ENCODE data around the gene MOB2. TPM values are rescaled to one million over a fixed set of nuclear protein-coding genes. Genes with fewer than 3 reads are reported as not detected.
"Not testable (repeated sequence)": the region's sequence is repeated elsewhere in the genome, so short reads cannot be mapped to it uniquely, and the experiment has no call there.

The MOB2 gene
- polyA plus RNA-seq, 4 donors: 30.3 to 34.8 (median 33.6) TPM

DNA sequence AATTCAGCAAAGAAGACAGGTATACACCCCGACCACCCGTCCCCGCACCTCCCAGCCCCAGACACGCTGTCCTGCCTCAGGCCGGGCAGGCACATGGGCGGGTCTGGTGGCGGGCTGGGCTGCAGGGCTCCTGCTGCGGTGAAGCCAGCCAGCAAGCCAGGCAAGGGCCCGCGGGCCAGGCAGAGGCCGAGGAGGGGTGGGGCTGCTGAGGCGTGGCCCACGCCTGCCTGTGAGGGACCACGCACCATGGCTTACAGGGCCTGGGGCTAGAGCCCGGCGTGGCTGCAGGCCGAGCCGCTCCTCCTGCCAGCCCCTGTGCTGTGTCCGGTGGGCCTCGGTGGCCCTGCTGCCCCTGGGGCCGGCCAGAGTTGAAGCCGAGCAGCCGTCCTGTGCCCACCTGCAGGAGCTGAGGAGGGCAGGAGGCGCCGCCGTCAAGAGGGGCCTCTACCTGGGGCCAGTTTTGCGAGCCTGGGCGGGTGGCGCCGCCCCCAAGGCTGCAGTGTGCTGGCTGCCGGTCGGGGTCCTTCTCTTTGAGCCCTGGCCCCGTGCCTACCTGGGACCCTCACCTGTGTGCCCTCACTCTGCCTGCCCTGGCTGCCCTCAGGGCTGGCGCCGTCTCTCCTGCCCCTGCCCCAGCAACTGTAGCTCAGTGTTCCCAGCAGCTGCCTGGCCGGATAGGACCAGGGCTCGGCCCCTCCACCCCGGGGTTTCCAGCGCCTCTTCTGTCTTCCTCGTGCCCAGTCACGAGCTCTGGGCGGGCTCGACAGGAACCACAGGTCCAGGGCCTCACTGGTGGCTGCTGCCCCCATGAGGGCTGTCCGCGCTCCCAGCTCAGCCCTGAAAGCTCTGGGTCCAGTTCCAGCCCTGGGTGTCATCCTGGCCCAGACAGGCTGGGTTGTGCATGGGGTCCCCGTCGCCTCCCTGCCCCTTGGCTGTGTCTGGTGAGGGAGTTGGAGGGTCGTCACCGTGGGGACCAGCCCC, 38.4 kb downstream of the MOB2 start:
- DNase-seq (ENCODE audit: low read depth in 4 of 4, low spot score in 2 of 4): no peak

DNA sequence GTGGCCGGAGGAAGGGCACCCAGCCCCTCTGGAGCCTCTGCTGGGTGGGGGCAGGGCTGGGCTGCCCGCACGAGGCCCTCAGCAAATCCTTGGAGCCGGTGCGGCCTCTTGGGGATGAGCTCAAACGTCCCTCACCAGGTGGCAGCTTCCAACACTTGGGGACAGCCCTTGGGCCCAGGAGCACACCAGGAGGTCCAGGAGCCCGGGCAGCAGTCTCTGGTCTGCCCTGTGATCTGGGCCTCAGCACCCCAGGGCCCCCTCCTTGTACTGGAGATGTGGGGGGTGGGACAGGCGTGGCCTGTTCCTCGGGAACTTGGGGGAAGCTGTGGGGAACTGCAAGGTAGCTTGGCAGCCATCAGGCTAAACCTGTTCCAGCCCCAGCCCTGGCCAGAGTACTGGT, 40.0 kb downstream of the MOB2 start:
- DNase-seq (ENCODE audit: low read depth in 4 of 4, low spot score in 2 of 4): no peak

DNA sequence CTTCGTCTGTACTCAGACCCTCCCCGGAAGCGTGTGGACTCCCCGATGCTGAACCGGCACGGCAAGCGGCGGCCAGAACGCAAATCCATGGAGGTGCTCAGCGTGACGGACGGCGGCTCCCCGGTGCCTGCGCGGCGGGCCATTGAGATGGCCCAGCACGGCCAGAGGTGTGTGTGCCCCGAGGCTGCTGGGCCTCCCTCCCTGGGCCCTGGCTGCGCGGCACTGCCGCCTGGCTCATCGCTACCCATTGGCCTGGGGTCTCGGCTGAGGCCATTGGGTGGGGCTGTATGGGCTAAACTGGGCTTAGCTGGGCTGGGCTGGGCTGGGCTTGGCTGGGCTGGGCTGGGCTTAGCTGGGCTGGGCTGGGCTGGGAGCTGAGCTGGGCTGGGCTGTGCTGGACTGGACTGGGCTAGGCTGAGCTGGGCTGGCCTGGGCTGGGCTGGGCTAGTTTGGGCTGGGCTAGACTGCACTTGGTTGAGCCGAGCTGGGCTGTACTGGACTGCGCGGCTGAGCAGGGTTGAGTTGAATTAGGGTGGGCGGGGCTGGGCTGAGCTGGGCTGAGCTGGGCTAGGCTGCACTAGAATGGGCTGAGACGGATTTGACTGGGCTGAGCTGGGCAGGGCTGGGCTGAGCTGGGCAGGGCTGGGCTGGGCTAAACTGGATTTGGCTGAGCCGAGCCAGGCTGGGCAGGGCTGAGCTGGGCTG, 40.7 kb downstream of the MOB2 start:
- no peak for DNase-seq (ENCODE audit: low read depth in 4 of 4, low spot score in 2 of 4)

DNA sequence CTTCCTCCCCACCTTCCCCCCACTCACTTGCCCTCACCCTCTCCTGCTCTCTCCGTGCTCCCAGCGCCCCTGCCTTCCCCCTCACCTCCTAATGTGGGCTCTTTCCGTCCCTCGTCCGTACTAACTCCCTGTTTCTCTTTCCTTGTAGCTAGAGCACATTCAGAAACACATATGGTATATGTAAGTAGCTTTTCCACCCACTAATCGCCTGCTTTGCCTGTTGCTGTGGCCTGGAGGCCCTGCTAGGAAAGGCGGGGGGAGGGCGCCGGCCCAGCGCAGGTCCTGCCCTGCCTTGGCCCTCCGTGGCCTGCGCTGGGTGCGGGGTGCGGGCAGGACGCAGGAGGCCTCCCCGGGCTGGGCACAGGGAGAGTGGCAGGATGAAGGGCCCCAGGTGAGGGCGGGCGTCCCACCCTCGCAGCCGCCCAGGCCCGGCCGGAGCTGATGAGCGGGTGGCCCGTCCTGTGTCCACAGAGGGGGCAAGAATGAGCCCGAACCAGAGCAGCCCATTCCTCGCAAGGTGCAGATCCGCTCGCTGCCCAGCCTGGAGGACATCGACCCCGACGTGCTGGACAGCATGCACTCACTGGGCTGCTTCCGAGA, 41.7 kb downstream of the MOB2 start:
- no peak for DNase-seq (ENCODE audit: low read depth in 4 of 4, low spot score in 2 of 4)

DNA sequence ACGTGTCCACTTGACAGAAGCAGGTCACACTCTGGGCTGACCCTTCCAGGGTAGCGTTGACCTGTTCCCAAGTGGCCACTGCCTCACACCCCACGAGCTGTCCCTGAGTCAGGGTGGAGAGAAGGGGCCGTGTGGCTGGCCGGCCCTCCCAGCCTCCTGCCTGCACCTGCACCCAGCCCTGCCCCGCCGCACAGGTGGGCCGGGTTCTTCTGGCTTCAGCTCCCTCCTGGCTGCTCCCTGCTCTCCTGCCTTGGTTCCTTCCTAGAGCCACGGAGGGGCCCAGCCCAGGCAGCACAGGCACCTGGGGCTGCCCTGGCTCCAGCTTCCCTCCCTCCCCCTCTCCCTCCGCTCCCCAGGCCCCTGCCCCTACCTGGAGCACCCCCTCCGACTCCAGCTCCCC, 42.3 kb downstream of the MOB2 start:
- no peak for DNase-seq (ENCODE audit: low read depth in 4 of 4, low spot score in 2 of 4)

DNA sequence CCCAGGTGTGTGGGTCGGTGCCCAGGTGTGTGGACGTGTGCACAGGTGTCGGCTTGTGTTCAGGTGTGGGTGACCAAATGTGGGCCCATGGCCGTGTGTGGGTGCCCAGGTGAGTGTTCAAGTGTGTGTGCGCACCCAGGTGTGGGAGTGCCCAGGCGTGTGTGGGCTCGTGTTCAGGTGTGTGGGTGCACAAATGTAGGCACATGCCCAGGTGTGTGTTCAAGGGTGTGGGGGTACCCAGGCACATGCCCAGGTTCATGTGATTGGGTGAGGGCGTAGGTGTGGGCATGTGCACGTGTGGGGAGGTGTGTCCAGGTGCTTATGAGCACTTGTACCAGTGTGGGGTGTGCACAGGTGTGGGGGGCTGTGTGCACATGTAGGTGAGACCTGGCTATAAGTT, 42.8 kb downstream of the MOB2 start:
- no peak for DNase-seq (ENCODE audit: low read depth in 4 of 4, low spot score in 2 of 4)

DNA sequence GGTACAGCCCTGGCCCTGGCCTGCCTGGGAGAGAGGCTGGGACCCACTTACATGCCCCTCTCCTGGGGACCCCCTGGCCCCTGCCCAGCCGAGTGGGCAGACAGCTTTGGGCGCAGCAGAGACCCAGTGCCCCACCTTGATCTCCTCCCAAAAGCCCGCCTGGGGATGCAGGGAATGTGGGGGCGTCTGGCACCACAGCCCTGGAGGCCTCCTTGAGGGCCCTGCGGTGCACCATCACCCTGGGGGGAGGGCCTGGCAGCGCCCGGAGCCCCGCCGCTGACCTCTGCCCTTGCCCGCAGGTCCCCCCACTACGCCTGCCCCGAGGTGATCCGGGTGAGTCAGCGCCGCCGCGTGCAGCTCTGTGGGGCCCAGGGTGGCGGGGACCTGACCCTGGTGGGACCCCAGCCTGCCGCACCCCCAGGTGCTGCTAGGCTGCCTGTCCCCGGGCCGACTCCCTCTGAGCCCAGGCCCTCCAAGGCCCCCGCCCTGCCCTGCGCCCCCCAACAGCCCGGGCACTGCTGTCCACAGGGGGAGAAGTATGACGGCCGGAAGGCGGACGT, 43.7 kb downstream of the MOB2 start:
- no peak for DNase-seq (ENCODE audit: low read depth in 4 of 4, low spot score in 2 of 4)

DNA sequence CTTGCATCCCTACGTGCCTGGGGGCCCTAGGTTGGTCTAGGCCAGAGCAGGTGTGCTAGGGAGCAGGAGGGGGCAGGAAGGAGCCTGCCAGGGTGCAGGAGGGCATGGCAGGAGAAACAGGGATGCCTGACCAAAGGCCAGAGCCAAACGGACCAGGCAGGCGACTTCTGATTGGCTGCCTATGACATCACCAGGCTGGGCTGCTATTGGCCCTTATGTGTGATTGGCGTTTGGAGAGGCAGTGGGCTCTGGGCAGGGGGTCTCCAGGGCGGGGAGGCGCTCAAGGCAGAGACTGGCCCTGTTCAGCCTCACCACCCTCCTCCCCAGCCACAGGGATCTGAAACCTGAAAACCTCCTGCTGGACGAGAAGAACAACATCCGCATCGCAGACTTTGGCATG, 44.4 kb downstream of the MOB2 start:
- DNase-seq (ENCODE audit: low read depth in 4 of 4, low spot score in 2 of 4): no peak

DNA sequence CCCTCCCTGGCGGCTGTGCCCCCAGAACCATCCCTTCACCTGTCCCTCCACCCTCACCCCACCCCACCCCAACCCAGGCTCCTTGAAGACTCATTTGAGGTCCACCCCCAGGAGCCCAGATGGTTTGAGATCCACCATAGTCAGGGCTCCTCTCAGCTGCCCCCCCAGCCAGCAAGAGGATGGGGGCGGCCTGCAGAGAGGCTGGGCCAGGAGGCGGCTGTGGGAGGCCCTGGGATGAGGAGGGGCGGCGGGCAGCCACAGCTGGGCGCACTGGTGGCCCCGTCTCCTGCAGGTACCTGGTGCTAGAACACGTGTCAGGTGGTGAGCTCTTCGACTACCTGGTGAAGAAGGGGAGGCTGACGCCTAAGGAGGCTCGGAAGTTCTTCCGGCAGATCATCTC, 46.1 kb downstream of the MOB2 start:
- DNase-seq (ENCODE audit: low read depth in 4 of 4, low spot score in 2 of 4): no peak

DNA sequence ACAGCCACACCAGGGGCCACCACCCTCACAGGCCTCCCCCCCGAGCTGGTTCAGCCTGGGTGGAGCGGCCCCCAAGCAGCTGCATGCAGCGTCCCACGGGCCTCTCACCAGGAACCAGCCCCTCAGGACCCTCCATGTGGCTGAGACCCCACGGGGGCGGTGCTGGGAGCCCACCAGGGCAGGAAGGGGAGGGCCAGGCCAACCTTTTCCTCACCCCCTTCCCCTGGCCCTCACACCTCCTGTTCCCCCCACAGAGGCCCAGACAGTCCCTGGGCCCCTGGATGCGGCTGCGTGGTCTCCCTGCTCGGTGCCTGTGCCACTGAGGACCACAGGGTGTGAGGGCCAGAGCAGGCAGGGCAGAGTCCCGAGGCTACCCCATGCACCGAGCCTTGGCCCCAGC, 46.5 kb downstream of the MOB2 start:
- DNase-seq (ENCODE audit: low read depth in 4 of 4, low spot score in 2 of 4): no peak

DNA sequence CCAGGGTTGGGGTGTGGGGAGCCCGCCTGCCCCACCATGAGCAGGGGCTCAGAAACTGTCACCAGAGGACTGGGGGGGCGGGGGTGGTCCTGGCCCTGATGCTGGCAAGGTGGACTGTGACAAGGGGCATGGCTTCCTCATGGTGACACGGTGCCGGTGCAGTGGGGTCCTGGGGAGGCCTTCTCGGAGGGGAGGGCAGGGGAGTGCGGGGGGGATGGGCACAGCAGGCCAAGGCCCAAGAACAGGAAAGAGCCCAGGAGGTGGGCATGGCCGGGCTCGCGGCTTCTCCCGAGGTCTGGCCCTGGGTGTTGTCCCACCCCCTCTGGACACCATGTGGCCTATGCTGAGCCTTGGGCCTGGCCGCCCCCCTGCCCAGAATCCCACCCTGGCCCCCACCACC, 47.2 kb downstream of the MOB2 start:
- no peak for DNase-seq (ENCODE audit: low read depth in 4 of 4, low spot score in 2 of 4)

DNA sequence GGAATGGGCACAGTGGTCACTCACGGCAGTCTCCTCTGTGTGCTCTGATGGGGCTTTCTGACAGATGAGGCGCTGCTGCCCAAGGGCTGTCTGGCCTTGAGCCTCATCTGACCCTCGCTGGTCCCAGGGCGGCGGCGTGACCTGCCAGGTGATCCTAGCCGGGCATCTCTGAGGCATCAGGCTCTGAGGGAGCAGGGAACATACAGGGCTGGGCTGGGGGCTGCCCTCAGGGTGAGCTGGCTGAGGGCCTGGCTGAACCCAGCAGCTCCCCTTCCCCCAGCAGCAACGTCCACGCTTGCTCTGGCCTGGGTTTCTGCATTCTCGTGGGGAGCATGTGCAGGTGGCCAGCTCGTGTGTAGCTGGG, 47.6 kb downstream of the MOB2 start:
- DNase-seq (ENCODE audit: low read depth in 4 of 4, low spot score in 2 of 4): no peak

DNA sequence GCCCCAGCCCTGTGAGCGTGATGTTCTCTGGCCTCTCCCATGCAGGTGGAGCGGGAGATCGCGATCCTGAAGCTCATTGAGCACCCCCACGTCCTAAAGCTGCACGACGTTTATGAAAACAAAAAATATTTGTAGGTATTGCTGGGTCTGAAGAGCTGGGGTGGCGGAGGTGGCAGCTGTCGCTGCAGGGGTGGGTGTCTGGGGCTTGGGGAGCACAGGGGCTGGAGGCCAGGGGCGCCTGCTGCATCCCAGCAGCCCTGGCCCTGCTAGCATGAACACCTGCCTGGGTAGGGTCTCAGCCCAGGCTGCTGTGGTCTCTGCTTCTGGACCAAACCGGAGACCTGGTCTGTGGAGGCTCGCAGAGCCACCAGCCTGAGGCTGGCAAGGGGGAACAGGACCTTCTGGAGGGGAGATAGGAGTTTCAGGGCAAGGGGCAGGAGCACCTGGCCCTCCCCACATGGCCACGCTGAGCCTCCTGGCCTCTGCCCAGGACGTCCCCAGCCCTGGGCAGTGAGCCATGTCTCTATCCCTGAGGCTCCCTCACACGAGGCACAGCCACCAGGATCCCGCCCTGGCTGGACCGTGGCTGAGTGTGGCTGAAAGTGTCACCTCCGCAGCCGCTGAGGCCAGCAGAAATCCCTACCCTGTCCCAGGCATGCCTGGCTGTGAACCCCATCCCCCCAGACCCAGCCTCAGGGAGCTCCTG, 48.2 kb downstream of the MOB2 start:
- no peak for DNase-seq (ENCODE audit: low read depth in 4 of 4, low spot score in 2 of 4)

DNA sequence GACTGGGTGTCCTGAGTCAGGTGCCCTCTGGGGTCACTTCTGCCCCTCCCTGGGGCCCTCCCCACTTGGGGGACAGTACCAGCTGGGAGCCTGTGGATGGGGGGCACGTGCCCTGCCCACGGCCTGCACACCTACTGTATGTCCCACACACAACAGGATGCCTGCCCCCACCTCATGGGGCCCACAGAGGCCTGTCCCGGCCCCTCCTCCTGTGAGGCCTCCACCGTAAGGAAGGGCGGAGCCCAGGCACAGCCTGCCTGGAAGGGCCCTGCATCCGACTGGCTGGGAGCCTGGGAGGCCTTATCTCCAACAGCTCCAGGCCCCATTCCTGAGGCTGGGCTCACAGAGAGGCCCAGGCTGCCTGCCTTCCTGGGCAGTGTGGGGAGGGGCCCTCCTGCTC, 49.1 kb downstream of the MOB2 start:
- no peak for DNase-seq (ENCODE audit: low read depth in 4 of 4, low spot score in 2 of 4)

DNA sequence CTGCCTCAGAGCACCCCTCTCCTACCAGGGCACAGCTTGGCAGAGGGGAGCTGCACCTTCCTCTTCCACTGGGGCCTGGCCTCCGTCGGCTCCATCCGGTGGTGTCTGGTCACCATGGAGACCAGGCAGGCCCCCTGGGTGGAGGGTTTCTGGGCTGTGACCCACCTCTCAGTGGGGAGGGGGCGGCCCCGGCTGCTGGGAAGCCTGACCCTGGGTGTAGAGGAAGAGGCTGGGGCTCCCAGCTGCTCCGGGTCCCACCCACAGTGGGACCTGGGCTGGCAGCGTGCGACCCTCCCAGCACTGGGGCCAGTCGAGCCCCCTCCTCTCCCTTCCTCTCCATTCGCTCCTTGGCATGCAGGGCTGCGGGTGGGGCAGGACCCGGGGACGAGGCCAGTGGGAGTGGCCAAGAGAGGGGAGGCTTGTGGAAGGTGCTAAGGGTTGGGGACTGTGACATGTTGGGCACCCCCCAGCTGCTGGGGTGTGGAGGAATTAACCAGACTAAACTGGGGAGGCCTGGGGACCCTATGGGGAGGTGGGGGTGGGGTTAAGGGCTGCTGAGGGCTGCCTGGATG, 50.0 kb downstream of the MOB2 start:
- no peak for DNase-seq (ENCODE audit: low read depth in 4 of 4, low spot score in 2 of 4)

DNA sequence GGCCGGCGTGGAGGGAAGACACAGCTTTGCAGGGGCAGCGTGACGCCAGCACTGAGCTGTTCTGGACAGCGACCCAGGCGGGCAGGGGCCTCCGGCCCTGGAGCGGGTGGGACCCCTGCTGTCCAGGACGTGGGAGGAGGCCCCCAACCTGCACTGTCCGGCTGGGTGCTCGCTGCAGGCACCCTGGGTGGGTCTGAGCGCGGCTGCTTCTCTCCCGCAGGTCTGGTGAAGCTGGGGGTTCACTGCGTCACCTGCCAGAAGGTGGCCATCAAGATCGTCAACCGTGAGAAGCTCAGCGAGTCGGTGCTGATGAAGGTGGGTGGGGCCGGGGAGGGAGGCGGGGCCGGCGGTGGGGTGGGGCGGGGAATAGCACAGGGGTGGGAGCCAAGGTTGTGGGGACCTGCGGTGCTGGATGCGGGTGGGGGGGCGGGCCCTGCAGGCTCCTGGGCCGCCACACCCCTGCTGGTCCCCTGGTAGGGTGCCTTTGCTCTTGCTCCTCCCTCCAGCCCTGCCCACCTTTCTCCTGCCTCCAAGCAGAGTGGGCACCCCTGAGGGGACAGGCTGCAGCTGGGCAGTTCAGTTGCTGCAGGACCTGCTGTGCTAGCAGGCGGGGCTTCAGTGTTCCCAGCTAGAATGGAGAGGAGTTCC, 50.6 kb downstream of the MOB2 start:
- no peak for DNase-seq (ENCODE audit: low read depth in 4 of 4, low spot score in 2 of 4)

DNA sequence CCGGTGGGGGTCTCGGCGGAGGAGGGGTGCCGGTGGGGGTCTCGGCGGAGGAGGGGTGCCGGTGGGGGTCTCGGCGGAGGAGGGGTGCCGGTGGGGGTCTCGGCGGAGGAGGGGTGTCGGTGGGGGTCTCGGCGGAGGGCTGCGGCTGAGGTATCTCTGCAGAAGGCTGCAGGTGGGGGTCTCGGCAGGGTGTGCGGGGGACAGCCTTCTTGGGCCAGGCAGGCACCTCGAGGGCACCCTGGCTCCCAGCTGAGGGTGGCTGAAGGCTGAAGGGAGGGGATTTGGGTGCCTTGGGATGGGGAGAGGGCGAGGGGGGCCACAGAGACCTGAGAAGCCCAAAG, 51.1 kb downstream of the MOB2 start:
- DNase-seq (ENCODE audit: low read depth in 4 of 4, low spot score in 2 of 4): not testable (repeated sequence)

DNA sequence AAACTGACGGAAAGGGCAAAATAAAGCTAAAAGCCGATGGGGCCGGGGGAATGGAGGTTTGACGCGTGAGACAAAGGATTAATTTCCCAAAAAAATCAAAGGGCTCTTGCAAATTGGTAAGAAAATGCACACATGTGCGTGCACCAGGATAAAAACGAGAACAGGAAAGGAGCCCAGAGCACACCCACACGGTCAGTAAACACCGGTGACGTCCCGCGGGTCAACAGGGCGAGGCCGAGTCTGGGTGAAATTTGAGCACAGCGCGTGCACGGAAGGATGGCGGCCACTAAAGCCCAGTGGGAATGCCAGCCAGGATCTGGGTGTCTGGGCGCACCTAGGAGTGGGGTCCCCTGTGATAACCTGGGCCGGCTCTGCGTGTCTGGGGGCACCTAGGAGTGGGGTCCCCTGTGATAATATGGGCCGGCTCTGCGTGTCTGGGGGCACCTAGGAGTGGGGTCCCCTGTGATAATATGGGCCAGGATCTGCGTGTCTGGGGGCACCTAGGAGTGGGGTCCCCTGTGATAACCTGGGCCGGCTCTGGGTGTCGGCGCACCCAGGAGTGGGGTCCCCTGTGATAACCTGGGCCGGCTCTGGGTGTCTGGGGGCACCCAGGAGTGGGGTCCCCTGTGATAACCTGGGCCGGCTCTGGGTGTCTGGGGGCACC, 52.5 kb downstream of the MOB2 start:
- no peak for DNase-seq (ENCODE audit: low read depth in 4 of 4, low spot score in 2 of 4)

DNA sequence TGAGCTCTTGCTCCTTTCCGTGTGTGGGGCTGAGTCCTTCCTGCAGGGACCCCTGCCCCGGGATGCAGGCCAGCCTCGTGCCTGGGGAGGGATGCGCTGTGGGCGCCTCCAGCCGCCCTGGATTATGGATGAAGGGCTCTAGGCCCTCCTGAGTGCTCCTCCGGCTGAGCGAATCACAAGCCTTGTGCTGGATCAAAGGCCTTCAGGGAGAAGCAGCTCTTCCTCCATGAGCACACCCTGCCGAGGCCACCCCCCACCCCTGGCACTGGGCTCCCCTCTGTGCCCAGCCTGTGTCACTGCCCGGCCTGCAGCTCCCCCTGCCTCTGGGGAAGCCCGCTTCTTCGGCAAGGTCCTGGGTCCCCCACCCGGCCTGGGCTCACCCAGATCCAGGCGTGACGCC, 53.0 kb downstream of the MOB2 start:
- no peak for DNase-seq (ENCODE audit: low read depth in 4 of 4, low spot score in 2 of 4)

Data from left renal cortex interstitium (tissue), 4 donors.